RPMI7951 (cell line): ENCODE results near the gene DAB2IP. TPM values are rescaled to one million over a fixed set of nuclear protein-coding genes. Genes with fewer than 3 reads are reported as not detected.
A peak's percentile ranks its signal among the peaks of the same experiment; 100 is the strongest.

Experiments used
- DNase-seq: peaks from one replicate; pipeline ENCODE4 v3.0.0-alpha.2; 2012; ENCODE audit warnings: low read depth
- total RNA-seq: library from RNA; depleted of rRNA; stranded (reverse); fragments of >200 nt; shearing (Covaris generic); gene quantifications from 2 replicates; pipeline ENCODE4 v1.2.3, GENCODE V29; 2014

The DAB2IP gene
- total RNA-seq, 1 experiment from 2014 or later, result 3.8 TPM

DNA sequence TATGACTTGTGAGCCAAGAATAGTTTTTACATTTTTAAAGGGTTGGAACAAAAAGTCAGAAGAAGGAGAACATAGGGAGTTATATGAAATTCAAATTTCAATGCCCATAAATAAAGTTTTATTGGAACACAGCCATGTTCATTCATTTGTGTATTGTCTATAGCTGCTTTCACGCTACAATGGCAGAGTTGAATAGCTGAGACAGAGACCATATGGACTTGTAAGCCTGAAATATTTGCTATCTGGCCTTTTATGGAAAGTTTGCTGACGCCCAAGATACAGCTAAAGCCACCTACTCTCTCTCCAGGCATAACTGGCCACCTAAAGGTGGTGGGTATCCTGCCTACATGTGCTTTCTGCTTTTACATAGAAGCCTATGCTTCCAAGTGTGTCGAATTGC is 10.9 kb downstream of the DAB2IP start:
- DNase-seq, result no peak

DNA sequence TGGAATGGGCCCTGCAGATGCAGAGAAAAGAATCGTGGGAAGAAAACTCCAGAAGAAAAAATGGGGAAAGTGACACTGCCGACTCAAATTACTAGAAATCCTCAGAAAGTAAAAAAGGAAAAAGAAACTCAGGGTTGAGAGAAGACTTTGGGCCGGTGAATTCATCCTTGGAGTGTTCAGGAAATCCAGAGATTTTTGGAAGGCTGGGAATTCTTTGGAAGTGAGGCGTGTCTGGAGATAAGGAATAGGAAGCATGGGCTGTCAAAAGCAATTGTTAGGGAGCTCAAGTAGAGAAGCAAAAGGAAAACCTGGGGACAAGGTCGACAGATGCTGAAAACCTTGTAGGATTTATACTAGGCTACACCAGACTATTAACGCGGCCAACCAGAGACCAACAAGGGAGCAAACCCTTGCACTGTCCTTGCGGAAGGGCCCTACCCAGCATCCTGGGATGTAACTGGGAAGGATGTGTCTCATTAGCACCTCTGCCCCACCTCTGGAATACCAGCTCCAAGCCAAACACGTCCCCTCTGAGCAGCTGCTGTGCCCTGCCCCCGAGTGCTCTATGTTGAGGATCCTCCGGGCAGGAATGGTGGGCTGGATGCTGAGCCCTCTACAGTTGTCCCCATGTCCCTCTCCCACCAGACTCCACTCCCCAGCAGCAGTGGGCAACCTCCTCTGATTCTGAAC is 11.6 kb downstream of the DAB2IP start:
- no peak for DNase-seq

DNA sequence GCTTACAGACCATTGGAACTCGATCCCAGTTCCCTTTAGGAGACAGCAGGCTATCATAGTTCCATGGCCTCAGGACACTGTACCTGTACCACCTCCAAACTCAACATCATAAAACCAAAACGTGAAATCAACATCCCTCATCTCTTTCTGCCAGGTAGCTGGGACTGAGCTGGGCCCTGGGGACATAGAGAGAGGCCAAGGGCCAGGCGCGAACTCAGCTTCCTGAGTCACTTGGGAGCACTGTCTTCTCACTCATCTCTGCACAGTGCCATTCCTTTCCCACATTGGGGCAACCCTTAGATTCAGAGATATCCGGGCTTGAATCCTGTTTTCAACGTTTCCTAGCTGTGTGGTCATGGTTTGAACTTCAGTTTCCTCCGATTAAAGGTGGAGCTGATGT is 12.2 kb downstream of the DAB2IP start:
- DNase-seq, result no peak

DNA sequence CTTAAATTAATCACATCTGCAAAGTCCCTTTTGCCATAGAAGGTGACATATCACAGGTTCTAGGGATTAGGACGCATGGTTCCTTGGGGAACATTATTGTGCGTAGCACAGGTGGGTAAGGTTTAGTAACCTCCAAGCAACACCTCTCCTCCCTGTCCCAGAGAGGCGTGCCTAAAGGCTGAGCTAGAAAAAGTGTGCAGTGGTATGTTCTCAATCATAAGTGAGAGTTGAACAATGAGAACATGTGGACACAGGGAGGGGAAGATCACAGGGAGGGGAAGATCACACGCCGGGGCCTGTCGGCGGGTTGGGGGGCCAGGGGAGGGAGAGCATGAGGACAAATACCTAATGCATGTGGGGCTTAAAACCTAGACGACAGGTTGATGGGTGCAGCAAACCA is 14.9 kb downstream of the DAB2IP start:
- no peak for DNase-seq

DNA sequence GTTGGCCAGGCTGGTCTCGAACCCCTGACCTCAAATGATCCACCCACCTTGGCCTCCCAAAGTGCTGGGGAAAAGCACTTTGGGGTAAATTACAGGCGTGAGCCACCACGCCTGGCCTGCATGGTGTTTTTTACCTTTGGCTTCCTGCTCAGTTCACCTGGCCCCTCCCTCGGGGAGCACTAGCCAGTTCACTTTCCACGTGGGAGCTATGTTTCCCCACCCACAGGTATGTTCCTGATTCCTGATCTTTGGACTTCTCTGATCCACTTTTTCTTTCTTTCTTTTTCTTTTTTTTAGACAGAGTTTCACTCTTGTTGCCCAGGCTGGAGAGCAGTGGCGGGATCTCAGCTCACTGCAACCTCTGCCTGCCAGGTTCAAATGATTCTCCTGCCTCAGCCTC is 15.8 kb downstream of the DAB2IP start:
- no peak for DNase-seq

DNA sequence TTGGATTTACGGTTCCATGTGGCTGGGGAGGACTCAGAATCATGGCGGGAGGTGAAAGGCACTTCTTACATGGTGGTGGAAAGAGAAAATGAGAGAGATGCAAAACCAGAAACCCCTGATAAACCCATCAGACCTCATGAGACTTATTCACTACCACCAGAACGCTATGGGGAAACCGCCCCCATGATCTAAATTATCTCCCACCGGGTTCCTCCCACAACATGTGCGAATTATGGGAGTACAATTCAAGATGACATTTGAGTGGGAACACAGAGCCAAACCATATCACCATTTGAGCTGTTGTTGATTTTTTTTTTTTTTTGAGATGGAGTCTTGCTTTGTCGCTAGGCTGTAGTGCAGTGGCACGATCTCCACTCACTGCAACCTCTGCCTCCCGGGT is 16.5 kb downstream of the DAB2IP start:
- DNase-seq, result no peak

DNA sequence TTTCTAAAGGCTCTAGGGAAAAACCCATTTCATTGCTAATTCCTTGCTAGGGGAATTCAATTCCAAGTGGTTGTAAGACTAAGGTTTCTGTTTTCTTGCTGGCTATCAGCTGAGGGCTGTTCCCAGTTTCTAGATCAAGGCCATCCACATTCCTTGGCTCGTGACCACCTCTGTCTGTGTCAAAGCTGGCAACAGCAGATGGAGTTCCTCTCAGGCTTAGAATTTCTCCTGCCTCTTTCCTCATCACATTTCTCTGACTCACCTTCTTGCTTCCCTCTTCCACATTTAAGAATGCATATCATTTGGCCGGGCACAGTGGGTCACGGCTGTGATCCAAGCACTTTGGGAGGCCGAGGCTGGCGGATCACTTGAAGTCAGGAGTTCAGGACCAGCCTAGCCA is 19.0 kb downstream of the DAB2IP start:
- peak; percentile 7 for DNase-seq

DNA sequence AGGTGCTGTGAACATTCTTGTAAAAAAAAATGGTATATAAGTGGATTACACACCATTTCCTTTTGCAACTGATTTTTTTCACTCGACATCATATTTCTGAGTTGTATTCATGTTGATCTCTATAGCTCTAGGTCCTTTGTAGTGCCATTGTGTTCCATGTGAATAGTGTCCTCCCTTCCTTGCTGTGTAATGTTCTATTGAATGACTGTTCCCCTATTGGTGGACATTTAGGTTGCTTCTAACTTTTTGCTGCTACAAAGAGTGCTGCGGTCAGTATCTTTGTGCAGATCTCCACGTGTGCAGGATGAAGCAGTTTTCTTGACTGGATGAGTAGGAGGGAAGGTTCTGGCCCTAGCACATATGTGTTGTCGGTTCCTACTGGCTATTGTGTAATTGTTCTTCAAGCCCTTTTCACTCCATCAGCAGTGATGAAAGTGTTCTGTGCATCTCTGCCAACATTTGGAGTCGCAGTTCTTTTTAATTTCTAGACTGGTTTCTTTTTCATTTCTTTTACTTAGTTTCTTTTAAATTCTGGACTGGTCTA is 20.2 kb downstream of the DAB2IP start:
- no peak for DNase-seq

DNA sequence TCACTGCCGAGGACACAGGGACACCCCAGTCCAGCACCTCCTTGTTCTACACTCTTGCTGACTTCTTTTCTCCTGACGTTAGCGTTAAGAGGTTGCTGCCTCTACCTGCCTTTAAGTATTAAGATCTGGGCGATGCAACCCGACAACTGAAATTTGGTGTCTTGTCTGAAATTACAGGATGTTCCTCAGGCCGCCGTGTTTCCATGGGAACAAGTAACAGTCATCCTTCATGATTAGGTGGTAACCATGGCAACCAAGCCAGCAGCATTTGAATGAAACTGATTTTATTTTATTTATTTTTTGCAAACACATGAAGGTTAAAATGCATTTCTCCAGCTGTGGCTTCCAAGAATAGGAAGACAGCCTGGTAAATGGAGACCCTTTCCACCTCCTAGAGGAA is 20.8 kb downstream of the DAB2IP start:
- peak; percentile 11 for DNase-seq

DNA sequence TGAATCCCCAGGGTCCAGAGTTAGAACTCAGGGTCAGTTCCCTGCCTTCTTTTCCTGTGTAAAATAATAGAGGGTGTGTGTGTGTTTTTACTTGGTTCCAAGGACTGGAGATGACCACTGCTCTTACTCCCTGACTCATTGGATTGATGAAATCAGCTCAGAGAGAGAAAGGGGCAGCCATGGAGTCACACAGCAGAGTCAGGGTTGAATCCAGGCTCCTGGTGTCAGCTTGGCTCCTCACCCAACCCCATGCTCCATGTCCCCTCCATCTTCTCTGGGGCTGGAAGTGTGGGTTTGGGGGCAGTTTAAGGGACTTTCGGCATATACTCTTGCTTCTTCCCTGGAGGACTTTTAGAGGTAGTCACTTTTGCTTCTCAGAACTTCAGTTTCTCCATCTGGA is 21.6 kb downstream of the DAB2IP start:
- DNase-seq, result no peak

DNA sequence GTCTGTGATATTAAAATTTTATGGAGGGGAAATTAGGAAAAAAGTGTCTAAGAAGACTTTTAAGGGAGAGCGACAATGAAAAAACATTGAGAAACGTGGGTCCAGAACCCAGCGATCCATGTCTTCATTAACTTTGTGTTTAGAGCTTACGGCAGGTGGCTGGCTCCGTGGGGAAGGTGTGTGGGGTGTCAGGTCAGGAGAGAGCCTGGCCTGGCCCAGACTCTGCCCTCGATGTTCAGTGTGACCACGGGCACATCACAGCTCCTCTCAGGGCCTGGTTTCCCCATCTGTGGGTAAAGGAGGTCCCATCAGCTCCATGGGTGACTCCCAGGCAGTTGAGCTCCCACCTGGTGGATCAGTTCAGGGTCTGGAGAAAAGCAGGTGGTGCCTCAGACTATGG is 22.1 kb downstream of the DAB2IP start:
- no peak for DNase-seq

DNA sequence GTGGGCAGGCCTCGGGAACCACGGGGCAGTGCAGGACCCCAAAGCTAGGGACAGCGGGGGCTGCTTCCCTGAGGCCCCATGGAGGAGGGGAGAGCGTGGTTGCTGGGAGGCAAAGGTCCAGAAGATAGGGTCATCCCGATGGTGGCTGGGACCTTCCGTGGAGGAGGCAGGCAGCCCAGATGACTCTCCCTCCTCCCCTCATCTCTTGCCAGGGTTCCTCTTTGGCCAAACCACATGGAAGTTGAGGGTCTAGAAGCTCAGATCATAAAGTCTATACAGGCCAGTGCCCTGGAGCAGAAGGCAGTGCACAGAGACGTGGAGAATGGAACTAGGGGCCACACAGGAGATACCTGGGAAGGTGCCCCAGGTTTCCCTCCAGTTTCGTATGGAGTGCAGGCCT is 22.6 kb downstream of the DAB2IP start:
- no peak for DNase-seq

DNA sequence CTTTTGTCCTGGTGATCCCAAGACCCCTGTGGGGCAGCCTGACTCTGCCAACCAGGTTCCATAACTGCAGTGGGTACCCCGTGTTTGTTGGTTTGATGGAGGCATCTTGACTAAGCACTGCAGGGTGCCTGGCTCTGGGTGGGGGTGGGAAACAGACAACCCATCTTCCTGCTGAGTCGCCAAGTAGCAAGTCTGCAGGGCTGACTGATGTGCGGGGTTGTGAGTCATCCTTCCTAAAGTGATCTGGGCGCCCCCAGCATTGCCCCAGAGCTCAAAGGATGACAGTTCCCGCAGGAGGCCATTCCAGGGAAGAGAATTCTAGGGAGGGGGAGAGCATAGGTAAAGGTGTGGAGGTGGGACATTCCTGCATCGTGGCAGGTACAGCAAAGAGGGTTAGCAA is 23.5 kb downstream of the DAB2IP start:
- DNase-seq, result peak; percentile 35

DNA sequence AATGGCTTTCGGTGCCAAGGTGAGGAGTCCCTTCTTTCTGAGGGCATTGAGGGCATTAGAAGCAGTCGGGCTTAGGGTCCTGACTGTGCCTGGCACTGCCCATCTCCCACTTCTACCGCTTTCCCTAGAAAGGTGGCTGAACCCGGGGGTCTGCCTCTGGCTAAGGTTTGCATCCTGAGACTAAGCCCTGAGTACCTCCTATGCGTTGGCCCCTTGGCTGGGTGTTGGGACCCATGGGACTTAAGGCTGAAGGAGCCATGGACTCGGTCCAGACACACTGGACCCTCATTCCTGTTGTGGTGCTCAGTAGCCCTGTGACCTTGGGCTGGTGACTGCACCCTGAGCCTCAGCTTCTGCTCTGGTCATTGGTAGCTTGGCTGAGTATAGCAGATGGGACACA is 23.9 kb downstream of the DAB2IP start:
- no peak for DNase-seq

DNA sequence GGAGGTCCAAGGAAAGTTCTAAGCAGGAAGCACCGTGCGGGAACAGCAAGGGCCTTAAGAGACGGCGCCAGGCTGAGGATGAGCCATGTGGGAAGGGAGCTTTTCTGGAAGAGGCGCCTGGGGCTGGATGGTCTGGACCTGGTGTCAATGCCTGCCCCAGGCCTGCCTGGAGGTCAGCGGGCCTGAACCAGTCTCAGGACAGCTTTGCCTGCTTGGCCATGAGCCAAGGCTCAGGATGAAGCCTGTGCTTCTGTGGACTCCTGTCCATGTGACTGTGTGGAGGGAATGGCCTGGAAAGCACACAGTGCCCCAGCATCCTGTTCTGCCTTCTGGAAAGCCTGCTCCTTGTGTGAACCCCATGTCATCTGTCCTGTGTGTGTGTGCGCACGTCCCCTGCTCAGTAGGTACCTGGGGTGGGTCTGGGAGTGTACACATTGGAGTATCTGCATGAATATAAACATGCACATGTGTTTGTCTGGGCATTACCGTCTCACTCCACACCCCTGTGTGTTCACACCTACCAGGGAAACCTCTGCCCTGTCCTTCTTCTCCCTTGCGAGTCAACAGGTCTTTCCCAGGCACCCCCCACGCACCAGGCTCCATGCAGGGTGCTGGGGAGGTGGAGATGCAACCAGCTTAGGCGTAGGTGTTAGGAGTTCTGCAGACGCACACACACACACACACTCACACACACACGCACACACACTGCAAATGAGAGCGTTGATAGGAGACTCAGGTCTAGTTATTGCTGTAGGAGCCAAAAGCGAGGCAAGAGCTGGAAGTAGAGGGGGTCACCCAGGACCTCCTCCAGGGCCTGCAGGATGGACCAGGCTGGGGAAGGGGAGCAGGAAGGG is 24.8 kb downstream of the DAB2IP start:
- DNase-seq, result no peak

DNA sequence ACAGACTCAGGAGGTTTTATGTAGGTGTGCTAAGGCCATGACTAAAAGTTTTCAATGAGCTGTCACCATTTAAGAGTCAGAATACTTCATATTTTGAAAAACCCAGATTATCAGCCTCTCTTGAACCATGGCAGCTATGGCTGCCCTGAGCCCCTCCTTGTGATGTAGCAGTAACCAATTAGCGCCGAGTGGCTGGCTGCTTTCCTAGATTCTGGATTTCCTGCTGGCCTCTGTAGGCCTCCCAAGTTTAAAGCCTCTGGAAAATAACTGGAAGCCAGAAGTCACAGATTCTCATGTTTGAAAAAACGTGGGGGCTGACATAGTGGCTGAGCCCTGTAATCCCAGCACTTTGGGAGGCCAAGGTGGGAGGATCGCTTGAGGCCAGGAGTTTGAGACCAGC is 25.5 kb downstream of the DAB2IP start:
- no peak for DNase-seq

DNA sequence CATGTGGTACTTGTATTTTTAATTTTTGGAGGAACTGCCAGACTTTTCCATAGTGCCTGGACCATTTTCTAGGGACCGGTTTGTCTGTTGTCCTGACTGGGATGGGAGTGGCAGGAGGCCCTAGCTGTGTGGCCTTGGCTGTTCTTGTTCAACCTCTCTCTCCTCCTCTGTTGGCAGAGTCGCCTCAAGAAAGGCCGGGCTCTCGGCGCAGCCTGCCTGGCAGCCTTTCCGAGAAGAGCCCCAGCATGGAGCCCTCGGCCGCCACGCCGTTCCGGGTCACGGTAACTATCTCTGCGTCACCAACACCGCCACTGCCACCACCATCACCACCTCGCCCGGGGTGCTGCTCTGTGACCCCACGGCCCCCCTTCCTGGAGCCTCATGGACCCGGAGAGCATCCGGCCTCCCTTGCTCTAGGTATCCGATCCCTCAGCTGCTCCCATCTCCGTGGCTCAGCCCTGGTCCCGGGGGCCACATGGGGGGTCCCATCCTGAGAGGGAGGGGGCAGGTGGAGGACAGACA is 27.1 kb downstream of the DAB2IP start:
- no peak for DNase-seq

DNA sequence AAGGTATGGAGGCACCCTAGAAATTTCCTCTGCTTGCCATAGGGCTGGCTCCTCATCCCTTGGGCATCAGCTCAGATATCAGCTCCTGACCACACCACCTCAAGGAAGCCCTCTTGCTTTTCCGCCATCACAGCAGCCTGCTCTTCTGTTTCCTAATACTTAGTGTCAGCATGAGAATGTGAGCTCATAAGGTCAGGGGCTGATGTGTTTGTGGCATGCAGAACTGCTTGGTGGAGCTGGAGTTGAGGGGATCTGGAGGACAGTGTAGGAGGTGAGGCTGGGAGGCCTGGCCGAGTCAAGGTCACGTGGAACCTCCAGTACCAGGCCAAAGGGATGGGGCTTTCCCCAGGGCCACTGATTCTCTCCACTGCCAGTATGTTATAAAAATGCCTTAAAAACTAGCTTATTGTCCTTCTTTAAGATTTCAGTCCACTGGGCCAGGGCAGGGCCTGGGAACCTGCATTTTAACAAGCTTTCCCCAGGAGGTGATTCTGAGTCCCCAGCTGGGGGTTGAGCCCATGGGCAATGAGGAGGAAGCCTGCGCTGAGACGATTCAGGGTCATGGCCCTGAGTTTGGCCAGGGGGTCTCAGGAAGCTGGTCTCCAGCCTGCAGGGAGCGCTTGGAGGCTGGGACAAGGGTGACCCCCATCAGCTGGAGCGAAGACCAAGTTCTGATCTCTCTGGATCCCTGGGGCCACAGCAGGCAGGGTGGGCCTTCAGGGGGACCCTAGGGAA is 28.6 kb downstream of the DAB2IP start:
- no peak for DNase-seq

DNA sequence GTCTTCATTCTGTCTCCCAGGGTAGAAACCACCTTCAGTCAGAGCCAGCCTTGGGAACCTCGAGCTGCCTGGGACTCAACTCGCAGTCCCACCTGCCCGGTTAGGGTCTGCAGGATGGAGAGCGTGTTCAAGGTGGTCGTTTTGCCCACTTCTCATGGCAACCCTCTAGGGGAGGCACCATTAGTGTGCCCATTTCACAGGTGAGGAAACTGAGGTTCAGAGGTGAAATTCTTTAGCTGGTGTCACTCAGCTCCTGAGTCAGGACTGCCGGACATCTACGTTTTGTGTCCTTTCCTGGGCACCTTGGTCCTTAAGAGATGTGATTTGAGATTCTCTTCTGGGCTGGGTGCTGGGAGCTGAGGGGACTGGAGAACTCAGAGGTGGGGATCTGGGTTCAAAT is 30.0 kb downstream of the DAB2IP start:
- no peak for DNase-seq

DNA sequence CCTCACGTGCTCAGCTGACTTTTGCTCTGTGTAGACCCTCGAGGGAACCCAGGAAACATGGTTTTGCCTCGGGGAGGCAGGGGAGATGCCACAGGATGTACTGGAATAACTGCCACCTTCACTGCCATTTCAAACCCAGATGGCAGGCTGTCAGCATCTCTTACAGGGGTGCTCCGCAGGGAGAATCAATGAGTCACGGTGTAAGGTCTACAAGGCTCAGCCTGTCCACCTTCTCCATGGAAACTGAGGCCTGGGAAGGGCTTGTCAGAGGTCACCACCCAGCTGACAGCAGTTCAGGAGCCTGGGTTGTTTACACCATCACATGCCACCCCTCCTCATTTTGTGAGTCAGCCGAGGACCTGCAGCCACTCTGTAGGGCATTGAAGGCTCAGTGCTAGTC is 30.8 kb downstream of the DAB2IP start:
- no peak for DNase-seq

DNA sequence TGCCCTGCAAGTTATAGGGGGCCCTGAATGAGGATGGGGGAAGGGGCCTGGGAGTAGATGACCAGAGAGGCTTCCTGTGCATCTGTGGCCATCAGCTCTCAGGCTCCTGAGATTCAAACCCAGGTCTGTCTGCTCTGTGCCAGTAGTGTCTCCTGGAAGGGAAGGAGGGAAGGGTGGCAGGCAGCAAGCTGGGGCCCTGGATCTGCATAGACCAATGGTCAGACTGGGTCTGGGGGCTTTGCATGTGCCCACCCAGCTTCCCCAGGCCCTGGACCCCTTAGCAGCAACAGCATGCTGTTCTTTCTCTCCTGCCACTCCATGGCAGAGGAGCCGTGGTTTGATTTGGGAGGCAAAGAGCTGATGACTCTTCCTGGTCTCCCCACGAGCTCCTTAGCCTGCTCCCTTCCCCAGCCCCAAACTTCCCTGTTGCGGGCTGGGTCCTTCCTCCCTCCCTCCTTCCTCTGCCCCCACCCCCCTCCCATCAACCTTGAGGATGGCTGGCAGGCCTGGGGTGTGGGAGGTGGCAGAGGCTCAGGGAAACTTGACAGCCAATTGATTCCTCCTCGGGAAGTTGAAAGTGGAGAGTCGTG is 31.6 kb downstream of the DAB2IP start:
- DNase-seq, result no peak

DNA sequence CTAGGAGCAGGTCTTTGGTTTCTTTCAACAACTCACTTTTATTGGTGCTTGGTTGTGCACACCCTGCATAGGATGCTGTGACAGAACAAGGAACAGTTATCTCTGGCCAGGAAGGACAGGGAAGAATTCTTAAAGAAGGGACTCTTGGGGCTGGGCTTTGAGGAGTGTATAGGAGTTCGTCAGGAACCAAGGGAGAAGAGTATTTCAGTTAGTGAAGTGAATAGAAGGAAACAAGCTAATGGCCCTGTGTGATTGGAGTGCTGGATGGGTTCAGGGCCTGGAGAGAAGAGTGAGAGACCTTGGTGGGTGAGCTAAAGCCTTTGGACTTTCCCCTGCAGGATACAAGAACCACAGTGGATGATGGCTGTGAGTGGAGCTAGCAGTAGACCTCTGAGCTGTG is 32.2 kb downstream of the DAB2IP start:
- DNase-seq, result no peak
